WTC11 (cell line): ENCODE measurements around the gene ROBO4. TPM values are rescaled to one million over a fixed set of nuclear protein-coding genes. Genes with fewer than 3 reads are reported as not detected.

Source experiments
- ATAC-seq: fragments of 200-7000 bp; cut with Tn5 transposase; 2 replicates; pipeline ENCODE4 v1.10.0; 2021; ENCODE audit warnings: mild to moderate bottlenecking, moderate library complexity
- CTCF ChIA-PET: fragments of 300-600 bp; sonication (Branson Sonifier 250); formaldehyde crosslinking; loops from one replicate; lab custom pipeline; 2021; ENCODE audit warnings: antibody characterized with exemption; lab: Charles Lee
- POLR2A ChIA-PET: fragments of 350-600 bp; sonication (Branson Sonifier 250); formaldehyde crosslinking; loops from one replicate; lab custom pipeline; 2021; ENCODE audit warnings: antibody characterized with exemption; lab: Charles Lee
- DNase-seq: peaks from one replicate; pipeline ENCODE4 v3.0.0; 2021; ENCODE audit warnings: low spot score
- H3K27ac Mint-ChIP-seq: 2 replicates; pipeline ENCODE4 v1.8.0; 2021; ENCODE audit warnings: mixed read lengths
- H3K27me3 Mint-ChIP-seq: 2 replicates; pipeline ENCODE4 v1.8.0; 2021; ENCODE audit warnings: low read depth, mild to moderate bottlenecking, moderate library complexity, mixed read lengths
- H3K36me3 Mint-ChIP-seq: 2 replicates; pipeline ENCODE4 v1.8.0; 2021; ENCODE audit warnings: mixed read lengths
- H3K4me1 Mint-ChIP-seq: 2 replicates; pipeline ENCODE4 v1.8.0; 2022; ENCODE audit warnings: mixed read lengths
- H3K4me3 Mint-ChIP-seq: 2 replicates; pipeline ENCODE4 v1.8.0; 2021; ENCODE audit warnings: mild to moderate bottlenecking, moderate library complexity, mixed read lengths
- H3K9me3 Mint-ChIP-seq: 2 replicates; pipeline ENCODE4 v1.8.0; 2021; ENCODE audit warnings: mixed read lengths
- ARID4B ChIP-seq: sonication (generic); formaldehyde crosslinking; IDR thresholded peaks from 2 replicates; pipeline ENCODE4 v1.8.0; 2023; ENCODE audit warnings: missing genetic modification reagents, mild to moderate bottlenecking, borderline replicate concordance
- CREB1 ChIP-seq: sonication (generic); formaldehyde crosslinking; IDR thresholded peaks from 2 replicates; pipeline ENCODE4 v1.8.0; 2023; ENCODE audit warnings: mild to moderate bottlenecking, missing genetic modification reagents
- ELF4 ChIP-seq: sonication (generic); formaldehyde crosslinking; IDR thresholded peaks from 2 replicates; pipeline ENCODE4 v1.8.1; 2022; ENCODE audit warnings: low read depth, mild to moderate bottlenecking, moderate library complexity, missing genetic modification reagents
- FOXJ3 ChIP-seq: sonication (generic); formaldehyde crosslinking; IDR thresholded peaks from 2 replicates; pipeline ENCODE4 v1.9.0; 2021; ENCODE audit warnings: missing genetic modification reagents, mild to moderate bottlenecking, borderline replicate concordance
- GRHL2 ChIP-seq: fragments of 250-450 bp; sonication (Bioruptor Pico); IDR thresholded peaks from 2 replicates; pipeline ENCODE4 v1.8.0; 2022; ENCODE audit warnings: mild to moderate bottlenecking, moderate library complexity; ENCODE audit not compliant: insufficient replicate concordance, severe bottlenecking
- MYBL2 ChIP-seq: sonication (generic); formaldehyde crosslinking; IDR thresholded peaks from 2 replicates; pipeline ENCODE4 v1.8.1; 2023; ENCODE audit warnings: mild to moderate bottlenecking, moderate library complexity, missing genetic modification reagents
- NFE2L1 ChIP-seq: sonication (generic); formaldehyde crosslinking; IDR thresholded peaks from 2 replicates; pipeline ENCODE4 v1.8.1; 2023; ENCODE audit warnings: missing genetic modification reagents
- SP1 ChIP-seq: sonication (generic); formaldehyde crosslinking; conservative IDR thresholded peaks from 2 replicates; pipeline ENCODE4 v1.8.1; 2022; ENCODE audit warnings: missing genetic modification reagents
- TEAD4 ChIP-seq: sonication (generic); formaldehyde crosslinking; IDR thresholded peaks from 2 replicates; pipeline ENCODE4 v1.8.0; 2022; ENCODE audit warnings: mild to moderate bottlenecking, missing genetic modification reagents
- TP53 ChIP-seq: sonication (generic); formaldehyde crosslinking; IDR thresholded peaks from 2 replicates; pipeline ENCODE4 v1.8.1; 2023; ENCODE audit warnings: mild to moderate bottlenecking, missing genetic modification reagents
- ZNF121 ChIP-seq: sonication (generic); formaldehyde crosslinking; IDR thresholded peaks from 2 replicates; pipeline ENCODE4 v1.8.0; 2023; ENCODE audit warnings: missing genetic modification reagents
- ZNF232 ChIP-seq: sonication (generic); formaldehyde crosslinking; IDR thresholded peaks from 2 replicates; pipeline ENCODE4 v1.8.0; 2022; ENCODE audit warnings: mild to moderate bottlenecking, missing genetic modification reagents
- ZNF263 ChIP-seq: sonication (generic); formaldehyde crosslinking; IDR thresholded peaks from 2 replicates; pipeline ENCODE4 v1.8.1; 2022; ENCODE audit warnings: low read depth, mild to moderate bottlenecking, moderate library complexity, missing genetic modification reagents
- ZNF317 ChIP-seq: sonication (generic); formaldehyde crosslinking; IDR thresholded peaks from 2 replicates; pipeline ENCODE4 v1.8.1; 2023; ENCODE audit warnings: low read depth, mild to moderate bottlenecking, moderate library complexity, missing genetic modification reagents, borderline replicate concordance
- ZNF425 ChIP-seq: fragments of 250-450 bp; sonication (Bioruptor Pico); conservative IDR thresholded peaks from 2 replicates; pipeline ENCODE4 v1.9.0; 2021; ENCODE audit warnings: mild to moderate bottlenecking
- total RNA-seq: library from RNA; stranded (reverse); gene quantifications from 3 replicates; pipeline ENCODE4 v1.2.3, GENCODE V29; 2021
- TF ChIP-seq, protein P1 (sequence below): sonication (generic); formaldehyde crosslinking; IDR thresholded peaks from 2 replicates; pipeline ENCODE4 v1.8.1; 2022; ENCODE audit warnings: missing genetic modification reagents, borderline replicate concordance
- TF ChIP-seq, protein P2 (sequence below): sonication (generic); formaldehyde crosslinking; conservative IDR thresholded peaks from 2 replicates; pipeline ENCODE4 v1.8.1; 2023; ENCODE audit warnings: mild to moderate bottlenecking, low read depth, missing genetic modification reagents, moderate library complexity
- TF ChIP-seq, protein P3 (sequence below): sonication (generic); formaldehyde crosslinking; IDR thresholded peaks from 2 replicates; pipeline ENCODE4 v1.8.1; 2023; ENCODE audit warnings: mild to moderate bottlenecking, missing genetic modification reagents, moderate library complexity
- TF ChIP-seq, protein P4 (sequence below): sonication (generic); formaldehyde crosslinking; IDR thresholded peaks from 2 replicates; pipeline ENCODE4 v1.8.1; 2022; ENCODE audit warnings: mild to moderate bottlenecking, moderate library complexity, missing genetic modification reagents

ROBO4 gene
- total RNA-seq, 1 experiment from 2014 or later = 0.13 TPM

DNA sequence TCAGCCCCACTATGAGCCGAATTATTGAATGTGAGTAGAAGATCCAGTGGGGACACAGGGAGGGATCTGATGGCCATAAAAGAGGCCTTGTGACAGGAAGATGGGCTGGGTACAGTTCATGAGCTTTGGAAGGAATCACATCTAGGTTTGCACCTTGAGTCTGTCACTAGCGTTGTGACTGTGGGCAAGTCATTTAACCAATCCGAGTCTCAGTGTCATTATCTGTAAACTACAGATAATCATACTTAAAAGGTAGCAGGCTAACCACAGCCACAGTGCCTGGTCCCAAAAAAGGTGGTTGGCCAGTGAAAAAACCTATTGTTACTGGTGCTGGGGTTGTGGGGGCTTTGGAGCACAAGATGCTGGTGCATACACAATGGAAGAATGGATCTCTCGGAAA is 25.2 kb upstream of the ROBO4 start (continued):
- TF ChIP-seq ARID4B = no peak
- TF ChIP-seq, protein P1, sequence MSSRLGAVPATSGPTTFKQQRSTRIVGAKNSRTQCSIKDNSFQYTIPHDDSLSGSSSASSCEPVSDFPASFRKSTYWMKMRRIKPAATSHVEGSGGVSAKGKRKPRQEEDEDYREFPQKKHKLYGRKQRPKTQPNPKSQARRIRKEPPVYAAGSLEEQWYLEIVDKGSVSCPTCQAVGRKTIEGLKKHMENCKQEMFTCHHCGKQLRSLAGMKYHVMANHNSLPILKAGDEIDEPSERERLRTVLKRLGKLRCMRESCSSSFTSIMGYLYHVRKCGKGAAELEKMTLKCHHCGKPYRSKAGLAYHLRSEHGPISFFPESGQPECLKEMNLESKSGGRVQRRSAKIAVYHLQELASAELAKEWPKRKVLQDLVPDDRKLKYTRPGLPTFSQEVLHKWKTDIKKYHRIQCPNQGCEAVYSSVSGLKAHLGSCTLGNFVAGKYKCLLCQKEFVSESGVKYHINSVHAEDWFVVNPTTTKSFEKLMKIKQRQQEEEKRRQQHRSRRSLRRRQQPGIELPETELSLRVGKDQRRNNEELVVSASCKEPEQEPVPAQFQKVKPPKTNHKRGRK = no peak
- TF ChIP-seq FOXJ3 = no peak
- no peak for TF ChIP-seq ZNF263 (CRISPR knock-in tag)
- TF ChIP-seq, protein P2, sequence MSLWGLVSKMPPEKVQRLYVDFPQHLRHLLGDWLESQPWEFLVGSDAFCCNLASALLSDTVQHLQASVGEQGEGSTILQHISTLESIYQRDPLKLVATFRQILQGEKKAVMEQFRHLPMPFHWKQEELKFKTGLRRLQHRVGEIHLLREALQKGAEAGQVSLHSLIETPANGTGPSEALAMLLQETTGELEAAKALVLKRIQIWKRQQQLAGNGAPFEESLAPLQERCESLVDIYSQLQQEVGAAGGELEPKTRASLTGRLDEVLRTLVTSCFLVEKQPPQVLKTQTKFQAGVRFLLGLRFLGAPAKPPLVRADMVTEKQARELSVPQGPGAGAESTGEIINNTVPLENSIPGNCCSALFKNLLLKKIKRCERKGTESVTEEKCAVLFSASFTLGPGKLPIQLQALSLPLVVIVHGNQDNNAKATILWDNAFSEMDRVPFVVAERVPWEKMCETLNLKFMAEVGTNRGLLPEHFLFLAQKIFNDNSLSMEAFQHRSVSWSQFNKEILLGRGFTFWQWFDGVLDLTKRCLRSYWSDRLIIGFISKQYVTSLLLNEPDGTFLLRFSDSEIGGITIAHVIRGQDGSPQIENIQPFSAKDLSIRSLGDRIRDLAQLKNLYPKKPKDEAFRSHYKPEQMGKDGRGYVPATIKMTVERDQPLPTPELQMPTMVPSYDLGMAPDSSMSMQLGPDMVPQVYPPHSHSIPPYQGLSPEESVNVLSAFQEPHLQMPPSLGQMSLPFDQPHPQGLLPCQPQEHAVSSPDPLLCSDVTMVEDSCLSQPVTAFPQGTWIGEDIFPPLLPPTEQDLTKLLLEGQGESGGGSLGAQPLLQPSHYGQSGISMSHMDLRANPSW (CRISPR knock-in tag) = no peak
- no peak for TF ChIP-seq TP53 (CRISPR knock-in tag)
- no peak for TF ChIP-seq ZNF232 (CRISPR knock-in tag)
- no peak for TF ChIP-seq TEAD4 (CRISPR knock-in tag)
- TF ChIP-seq SP1 (CRISPR knock-in tag) = no peak
- TF ChIP-seq CREB1 (CRISPR knock-in tag) = no peak

DNA sequence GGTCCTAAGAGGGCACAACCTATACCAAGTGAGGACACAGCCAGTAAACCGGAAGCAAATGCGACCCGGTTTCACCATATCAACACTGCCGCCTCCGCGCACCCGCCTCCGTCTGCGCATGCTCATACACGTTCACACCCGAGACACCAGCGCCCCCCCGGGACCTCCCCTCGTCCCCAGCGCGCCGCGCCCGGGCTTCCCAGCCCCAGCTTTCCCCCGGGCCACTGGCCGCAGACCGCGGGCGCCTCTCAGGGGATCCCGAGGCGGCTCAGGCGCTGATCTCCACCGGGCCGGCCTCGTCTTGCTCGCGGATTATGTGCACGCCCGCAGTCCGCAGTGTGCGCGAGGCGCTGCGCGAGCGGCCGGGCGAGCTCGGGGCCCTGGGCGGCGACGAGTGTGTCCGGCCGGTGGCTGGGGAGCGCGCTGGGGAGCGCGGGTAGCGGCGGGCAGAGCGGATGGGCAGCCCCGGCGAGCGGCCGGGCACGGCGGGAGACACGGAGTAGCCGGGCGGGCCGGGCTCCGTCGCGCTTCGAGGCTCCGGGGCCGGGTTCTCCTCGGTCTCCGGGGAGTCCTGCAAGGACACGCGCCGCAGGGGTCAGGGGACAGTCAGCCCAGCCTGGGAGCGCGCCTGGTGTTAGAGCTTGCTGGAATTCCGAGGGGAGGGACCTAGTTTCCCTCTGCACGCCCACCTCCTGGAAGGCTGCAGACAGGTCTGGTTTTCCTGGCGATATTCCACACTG is 23.4 kb upstream of the ROBO4 start:
- Mint-ChIP-seq H3K4me1 (no peaks in the 10 kb centered on the region), H3K36me3 (no peaks in the 10 kb centered on the region; the same call in 1 of the 2 replicates), H3K9me3 (no peaks in the 10 kb centered on the region), H3K4me3 (peak overlapping the region; percentile 61), H3K27ac (no peak overlapping the region), H3K27me3 (peaks cover 92% of the 10 kb centered on the region)
- ChIA-PET CTCF (interaction anchor here (0.6 to 2.3 kb wide), 11 partner anchors 14 to 508 kb away, joined by 3 to 12 read pairs (median 4); partner anchors contain the start of gene HEPACAM), POLR2A (interaction anchor here (0.6 to 2.4 kb wide), 2 partner anchors 45 to 335 kb away, joined by 7 to 10 read pairs; no protein-coding TSS in a partner anchor)
- ATAC-seq = peak; percentile 76
- peak; percentile 78 for DNase-seq
- TF ChIP-seq, protein P2 (CRISPR knock-in tag) = no peak
- peak; percentile 97 for TF ChIP-seq TP53 (CRISPR knock-in tag)
- TF ChIP-seq ZNF232 (CRISPR knock-in tag) = peak; percentile 95
- TF ChIP-seq ZNF425 (CRISPR knock-in tag) = no peak
- TF ChIP-seq, protein P3, sequence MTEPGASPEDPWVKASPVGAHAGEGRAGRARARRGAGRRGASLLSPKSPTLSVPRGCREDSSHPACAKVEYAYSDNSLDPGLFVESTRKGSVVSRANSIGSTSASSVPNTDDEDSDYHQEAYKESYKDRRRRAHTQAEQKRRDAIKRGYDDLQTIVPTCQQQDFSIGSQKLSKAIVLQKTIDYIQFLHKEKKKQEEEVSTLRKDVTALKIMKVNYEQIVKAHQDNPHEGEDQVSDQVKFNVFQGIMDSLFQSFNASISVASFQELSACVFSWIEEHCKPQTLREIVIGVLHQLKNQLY (CRISPR knock-in tag) = no peak; the same call in 1 of the 2 replicates
- TF ChIP-seq MYBL2 (CRISPR knock-in tag) = peak; percentile 97
- no peak for TF ChIP-seq GRHL2
- peak; percentile 98 for TF ChIP-seq ELF4 (CRISPR knock-in tag)
- TF ChIP-seq ZNF317 (CRISPR knock-in tag) = peak; percentile 83
- TF ChIP-seq ZNF121 (CRISPR knock-in tag) = no peak
- TF ChIP-seq, protein P4, sequence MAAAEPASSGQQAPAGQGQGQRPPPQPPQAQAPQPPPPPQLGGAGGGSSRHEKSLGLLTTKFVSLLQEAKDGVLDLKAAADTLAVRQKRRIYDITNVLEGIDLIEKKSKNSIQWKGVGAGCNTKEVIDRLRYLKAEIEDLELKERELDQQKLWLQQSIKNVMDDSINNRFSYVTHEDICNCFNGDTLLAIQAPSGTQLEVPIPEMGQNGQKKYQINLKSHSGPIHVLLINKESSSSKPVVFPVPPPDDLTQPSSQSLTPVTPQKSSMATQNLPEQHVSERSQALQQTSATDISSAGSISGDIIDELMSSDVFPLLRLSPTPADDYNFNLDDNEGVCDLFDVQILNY (CRISPR knock-in tag) = peak; percentile 98
- peak; percentile 90 for TF ChIP-seq NFE2L1 (CRISPR knock-in tag)
